Measurements from ENCODE around the gene TKTL2.
"Not testable (repeated sequence)": the region's sequence is repeated elsewhere in the genome, so short reads cannot be mapped to it uniquely, and the experiment has no call there.

The TKTL2 gene

GRCh38 chr4:163448540-163449203, 24.9 kb downstream of the TKTL2 start:
- in situ Hi-C loops (cut with MboI; ENCODE audit: low sequenced_read_pairs): no loop called here

GRCh38 chr4:163447481-163447880, 26.1 kb downstream of the TKTL2 start:
- in situ Hi-C loops (cut with MboI; ENCODE audit: low sequenced_read_pairs): no loop called here

GRCh38 chr4:163447023-163447422, 26.5 kb downstream of the TKTL2 start:
- in situ Hi-C loops (cut with MboI; ENCODE audit: low sequenced_read_pairs): not testable (repeated sequence)

- in situ Hi-C loops (cut with MboI; ENCODE audit: low sequenced_read_pairs): no loop called here
Measured at GRCh38 chr4:163440040-163440439, 33.5 kb downstream of the TKTL2 start.

Measured in HL-60/S4 treated with phorbol 12-myristate 13-acetate at 8.2 ng/mL for 4 days and 3 days (cell line).